Common myeloid progenitor, CD34-positive (primary cell): ENCODE results near the gene LRRC4C.

Source experiments
- CTCF ChIA-PET: fragments of 350-600 bp; sonication (Branson Sonifier 250); formaldehyde crosslinking; loops from one replicate; lab custom pipeline; 2021; ENCODE audit warnings: antibody characterized with exemption; lab: Charles Lee
- POLR2A ChIA-PET: fragments of 350-600 bp; sonication (Branson Sonifier 250); formaldehyde crosslinking; loops from one replicate; lab custom pipeline; 2021; ENCODE audit warnings: antibody characterized with exemption; lab: Charles Lee
- DNase-seq, 3 donors: peaks; one replicate each; pipeline versions ENCODE4 v3.0.0 to v3.0.0-alpha.2; 2013
- H3K27ac ChIP-seq, 2 experiments: 1 replicate in 1 of 2; 2 replicates in 1 of 2; pipeline ENCODE4 v1.7.0; 2013; ENCODE audit warnings: inconsistent platforms in 2 of 2, low read length in 2 of 2, mild to moderate bottlenecking in 2 of 2, low read depth in 1 of 2, moderate library complexity in 1 of 2; ENCODE audit not compliant: severe bottlenecking in 2 of 2, insufficient read depth in 1 of 2, poor library complexity in 1 of 2
- H3K27me3 ChIP-seq, 5 experiments: replicated peaks in 2 of 5; 1 replicate in 3 of 5; 2 replicates in 2 of 5; pipeline versions ENCODE4 v1.6.1 to v1.7.0; 2013; ENCODE audit warnings: low read length in 4 of 5, mild to moderate bottlenecking in 2 of 5, moderate library complexity in 2 of 5, inconsistent platforms in 1 of 5; ENCODE audit not compliant: insufficient read depth in 5 of 5, control insufficient read depth in 4 of 5
- H3K36me3 ChIP-seq, 4 experiments: 1 replicate in 2 of 4; 2 replicates in 2 of 4; pipeline versions ENCODE4 v1.6.1 to v1.7.0; 2013; ENCODE audit warnings: low read length in 3 of 4, control low read depth in 1 of 4, mild to moderate bottlenecking in 1 of 4; ENCODE audit not compliant: control insufficient read depth in 4 of 4, insufficient read depth in 4 of 4
- H3K4me1 ChIP-seq, 4 experiments: 1 replicate in 3 of 4; 2 replicates in 1 of 4; pipeline versions ENCODE4 v1.6.1 to v1.7.1; 2013; ENCODE audit warnings: low read length in 3 of 4, mild to moderate bottlenecking in 3 of 4, control low read depth in 1 of 4, inconsistent platforms in 1 of 4, moderate library complexity in 1 of 4; ENCODE audit not compliant: control insufficient read depth in 4 of 4, insufficient read depth in 4 of 4; ENCODE audit errors: control extremely low read depth in 1 of 4
- H3K4me3 ChIP-seq, 7 experiments: 1 replicate in 4 of 7; 2 replicates in 3 of 7; pipeline versions ENCODE4 v1.5.1 to v1.7.0; 2013; ENCODE audit warnings: mild to moderate bottlenecking in 7 of 7, low read length in 6 of 7, moderate library complexity in 6 of 7, inconsistent platforms in 2 of 7, low read depth in 2 of 7, control low read depth in 1 of 7; ENCODE audit not compliant: insufficient read depth in 4 of 7, control insufficient read depth in 1 of 7; ENCODE audit errors: extremely low read depth in 1 of 7
- H3K9me3 ChIP-seq, 5 experiments: 1 replicate in 4 of 5; 2 replicates in 1 of 5; pipeline versions ENCODE4 v1.6.1 to v1.7.1; 2013; ENCODE audit warnings: low read length in 4 of 5, mild to moderate bottlenecking in 2 of 5, inconsistent platforms in 1 of 5, low read depth in 1 of 5, moderate library complexity in 1 of 5; ENCODE audit not compliant: control insufficient read depth in 4 of 5, insufficient read depth in 2 of 5; ENCODE audit errors: control extremely low read depth in 1 of 5
- WGBS: methylation state at CpG from one replicate; pipeline ENCODE4 v1.1.5; 2013; ENCODE audit not compliant: insufficient coverage; 5-methylcytosine and 5-hydroxymethylcytosine counted together

LRRC4C gene

GRCh38 chr11:40133498-40133897, 1326.0 kb downstream of the LRRC4C start:
- ChIA-PET CTCF (no interaction called here), POLR2A (no interaction called here)
- Histone ChIP-seq H3K36me3 (no peaks in the 10 kb centered on the region), H3K27me3 (no peaks in the 10 kb centered on the region), H3K4me3 (no peak overlapping the region), H3K27ac (no peak overlapping the region), H3K9me3 (no peaks in the 10 kb centered on the region), H3K4me1 (no peaks in the 10 kb centered on the region)
- WGBS = no CpG with 5 or more reads among the region's 3 CpGs
- no peak for DNase-seq

DNA sequence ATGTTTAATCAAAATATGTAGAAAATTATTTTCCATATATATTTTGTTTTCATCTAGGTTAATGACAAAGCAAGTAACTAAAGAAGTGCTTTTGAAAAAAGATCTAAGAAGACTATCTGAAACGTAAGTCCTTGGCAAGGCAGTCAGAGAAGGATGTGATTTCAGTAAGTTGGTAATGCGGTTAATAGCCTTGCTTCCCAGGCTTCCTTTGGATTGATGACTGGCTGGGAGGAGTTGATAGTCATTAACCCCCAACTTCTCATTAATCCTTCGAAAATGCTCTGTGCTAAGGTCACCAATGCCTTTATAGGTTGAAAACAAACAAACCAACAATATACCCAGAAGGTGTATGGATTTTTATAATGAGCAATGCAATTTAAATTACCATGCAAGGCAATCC, 1326.5 kb downstream of the LRRC4C start:
- H3K36me3 ChIP-seq = no peaks in the 10 kb centered on the region
- no peak overlapping the region for H3K4me3 ChIP-seq
- no peak for DNase-seq
- H3K9me3 ChIP-seq = no peaks in the 10 kb centered on the region
- no CpG with 5 or more reads among the region's 3 CpGs for WGBS
- POLR2A ChIA-PET = no interaction called here
- CTCF ChIA-PET = no interaction called here
- H3K27me3 ChIP-seq = no peaks in the 10 kb centered on the region
- no peaks in the 10 kb centered on the region for H3K4me1 ChIP-seq
- H3K27ac ChIP-seq = no peak overlapping the region

GRCh38 chr11:40130427-40130826, 1329.0 kb downstream of the LRRC4C start:
- POLR2A ChIA-PET = no interaction called here

DNA sequence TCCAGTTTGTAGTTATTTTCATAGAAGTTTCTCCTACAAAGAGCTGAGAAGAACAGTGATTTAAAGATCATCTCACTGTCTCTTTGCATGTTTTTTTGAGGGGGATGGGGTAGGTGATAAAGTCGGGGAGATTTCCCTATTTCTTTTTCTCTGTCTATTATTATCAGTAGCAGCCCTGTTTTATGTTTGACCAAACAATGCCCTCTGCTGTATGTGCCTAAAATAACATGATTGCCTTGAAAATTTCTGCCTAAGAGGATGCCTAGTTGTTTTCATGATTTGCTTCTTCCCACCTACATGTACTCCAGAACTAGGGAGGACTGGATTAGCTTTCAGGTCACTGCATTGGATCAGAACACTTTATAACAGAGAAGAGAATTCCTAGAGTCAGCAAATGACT, 1330.2 kb downstream of the LRRC4C start:
- H3K4me3 ChIP-seq = no peak overlapping the region
- no peaks in the 10 kb centered on the region for H3K27me3 ChIP-seq
- ChIA-PET CTCF (interaction anchor here (1.2 to 2.0 kb wide), 4 partner anchors 10 to 165 kb away, joined by 3 to 6 read pairs (median 3); no protein-coding TSS in a partner anchor), POLR2A (no interaction called here)
- H3K36me3 ChIP-seq = no peaks in the 10 kb centered on the region
- no peak overlapping the region for H3K27ac ChIP-seq
- H3K4me1 ChIP-seq = no peaks in the 10 kb centered on the region
- no CpG with 5 or more reads among the region's 1 CpG for WGBS
- H3K9me3 ChIP-seq = no peaks in the 10 kb centered on the region
- DNase-seq = peak; percentile 28 to 63 (median 53)

More at GRCh38 chr11:40130427-40130826, 1329.0 kb downstream of the LRRC4C start:
- WGBS = 100% methylated on average over 1 of the region's 1 CpG
- no peaks in the 10 kb centered on the region for H3K36me3 ChIP-seq
- no peak overlapping the region for H3K4me3 ChIP-seq
- peak; percentile 8 to 58 (median 38) for DNase-seq
- H3K27me3 ChIP-seq = no peaks in the 10 kb centered on the region
- H3K9me3 ChIP-seq = no peaks in the 10 kb centered on the region
- H3K27ac ChIP-seq = no peak overlapping the region
- H3K4me1 ChIP-seq = no peaks in the 10 kb centered on the region
- CTCF ChIA-PET = interaction anchor here (1.4 to 1.5 kb wide), 2 partner anchors 9 to 160 kb away, joined by 3 read pairs; no protein-coding TSS in a partner anchor

DNA sequence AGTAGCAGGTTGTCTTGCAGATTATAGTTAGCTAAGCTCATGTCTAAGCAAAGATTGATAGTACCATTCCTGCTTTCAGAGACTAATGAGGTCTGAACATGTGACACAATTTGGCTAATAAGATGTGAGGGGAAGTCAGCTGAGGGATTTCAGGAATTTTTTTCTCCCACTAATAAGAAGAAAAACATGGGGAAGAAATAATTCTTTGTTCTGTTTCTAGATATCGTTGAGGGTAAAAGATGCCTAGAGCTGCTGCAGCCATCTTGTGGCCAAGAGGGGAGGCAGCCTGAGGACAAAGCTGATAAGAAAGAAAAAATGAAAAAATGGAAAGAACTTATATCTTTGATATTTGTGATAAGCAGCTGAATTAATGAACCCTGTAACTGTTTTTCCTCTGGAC, 1334.4 kb downstream of the LRRC4C start:
- Histone ChIP-seq H3K36me3 (no peaks in the 10 kb centered on the region), H3K27me3 (no peaks in the 10 kb centered on the region), H3K4me3 (no peak overlapping the region), H3K27ac (no peak overlapping the region), H3K4me1 (no peaks in the 10 kb centered on the region), H3K9me3 (no peaks in the 10 kb centered on the region)
- ChIA-PET CTCF (interaction anchor here (0.9 to 2.2 kb wide), 6 partner anchors 8 to 398 kb away, joined by 3 to 9 read pairs (median 3); no protein-coding TSS in a partner anchor), POLR2A (no interaction called here)
- peak in 2 of 3 donors; percentile 36 to 42 for DNase-seq
- 0% methylated on average over 1 of the region's 1 CpG for WGBS

DNA sequence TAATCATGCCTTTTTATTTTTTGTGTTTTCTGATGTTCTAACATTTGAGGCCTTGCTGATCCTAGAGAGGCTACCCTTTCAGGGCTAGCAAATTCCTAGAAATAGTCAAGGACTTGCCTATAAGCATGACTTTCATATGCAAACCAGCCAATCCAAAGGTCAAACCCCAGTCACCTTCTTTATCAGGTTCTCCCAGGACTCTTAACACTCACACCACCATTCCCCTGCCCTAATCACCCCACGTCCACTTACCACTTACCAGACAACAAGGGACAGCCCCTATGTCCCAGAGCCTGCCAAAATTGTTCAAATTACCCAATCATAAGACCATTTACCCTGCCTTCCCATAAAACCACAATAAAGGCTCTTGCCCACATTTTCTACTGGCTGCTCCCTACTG, 1339.8 kb downstream of the LRRC4C start:
- 100% methylated on average over 1 of the region's 1 CpG for WGBS
- DNase-seq = no peak
- POLR2A ChIA-PET = no interaction called here

GRCh38 chr11:40118780-40119179, 1340.7 kb downstream of the LRRC4C start:
- WGBS = 71% methylated on average over 2 of the region's 2 CpGs
- no peak overlapping the region for H3K4me3 ChIP-seq
- no peak for DNase-seq
- no peaks in the 10 kb centered on the region for H3K36me3 ChIP-seq
- H3K27me3 ChIP-seq = no peaks in the 10 kb centered on the region
- POLR2A ChIA-PET = no interaction called here
- CTCF ChIA-PET = interaction anchor here (0.8 kb wide), 1 partner anchor 9 kb away, joined by 4 read pairs; no protein-coding TSS in a partner anchor
- H3K27ac ChIP-seq = no peak overlapping the region
- peaks cover 0 to 7% (median 0%) of the 10 kb centered on the region in 5 experiments for H3K9me3 ChIP-seq
- no peaks in the 10 kb centered on the region for H3K4me1 ChIP-seq

More for the DNA sequence above, 1339.8 kb downstream of the LRRC4C start:
- no peak overlapping the region for H3K4me3 ChIP-seq
- H3K27ac ChIP-seq = no peak overlapping the region
- H3K4me1 ChIP-seq = no peaks in the 10 kb centered on the region
- CTCF ChIA-PET = no interaction called here
- no peaks in the 10 kb centered on the region for H3K27me3 ChIP-seq
- H3K9me3 ChIP-seq = peaks cover 0 to 6% (median 0%) of the 10 kb centered on the region in 5 experiments
- H3K36me3 ChIP-seq = no peaks in the 10 kb centered on the region
